ENCODE data around the gene MGMT.

GRCh38 chr10:129728905-129729795 is 262.1 kb downstream of the MGMT start:
- TF ChIP-seq ATF3 (IDR thresholded peaks at IDR 0.05) (no peak), POLR2A (IDR thresholded peaks at IDR 0.05; ENCODE audit: borderline replicate concordance, extremely low read depth, insufficient read depth, insufficient read length) (no peak)
